HepG2 (cell line): Measurements from ENCODE around the gene CRB1. TPM values are rescaled to one million over a fixed set of nuclear protein-coding genes. Genes with fewer than 3 reads are reported as not detected.

ENCODE experiments used
- ATAC-seq: fragments of 200-7000 bp; cut with Tn5 transposase; 3 replicates; pipeline ENCODE4 v1.9.1; 2020; ENCODE audit warnings: mild to moderate bottlenecking, moderate library complexity
- BruUV-seq: library from RNA; stranded (reverse); fragments of 400-500 nt; replicated peaks from 2 replicates; lab custom pipeline; 2021; lab: Mats Ljungman, UMichigan
- CTCF ChIA-PET: fragments of 300-600 bp; formaldehyde crosslinking; extraction: SDS; loops from one replicate; lab custom pipeline; 2021; ENCODE audit warnings: low total read pairs, inconsistent platforms, low intra/inter-chr PET ratio; lab: Yijun Ruan, JAX
- POLR2A ChIA-PET: fragments of 350-600 bp; sonication (Branson Sonifier 250); formaldehyde crosslinking; loops from one replicate; lab custom pipeline; 2020; ENCODE audit warnings: antibody characterized with exemption, inconsistent platforms; lab: Yijun Ruan, JAX
- DNase-seq: peaks from one replicate; pipeline ENCODE4 v3.0.0-alpha.2; 2015; ENCODE audit warnings: low spot score
- FAIRE-seq: peaks from 3 replicates; lab custom pipeline; 2011; peaks lifted over from hg19 to GRCh38; lab: Jason Lieb, UNC
- H2AFZ ChIP-seq: one replicate; pipeline ENCODE4 v1.6.1; 2011; ENCODE audit warnings: low read length, inconsistent platforms
- H3K27ac ChIP-seq: fragments of 300-600 bp; 3 replicates; pipeline ENCODE4 v1.8.0; 2011; ENCODE audit warnings: mixed run types, mild to moderate bottlenecking, mixed read lengths, low read length, inconsistent platforms; ENCODE audit not compliant: insufficient read depth; ENCODE audit errors: extremely low read length
- H3K27me3 ChIP-seq, 2 experiments: fragments of 200-600 bp in 1 of 2; 2 replicates in 1 of 2; 3 replicates in 1 of 2; pipeline versions ENCODE4 v1.6.0 to v1.8.0; 2011; ENCODE audit warnings: low read length in 2 of 2, mild to moderate bottlenecking in 2 of 2, moderate library complexity in 2 of 2, inconsistent platforms in 1 of 2; ENCODE audit not compliant: insufficient read depth in 2 of 2, control insufficient read depth in 1 of 2
- H3K36me3 ChIP-seq, 2 experiments: fragments of 200-600 bp in 1 of 2; replicated peaks in 1 of 2; 2 replicates in 1 of 2; 3 replicates in 1 of 2; pipeline versions ENCODE4 v1.5.1 to v1.8.0; 2011; ENCODE audit warnings: low read length in 2 of 2, inconsistent platforms in 1 of 2; ENCODE audit not compliant: insufficient read depth in 2 of 2, control insufficient read depth in 1 of 2
- H3K4me1 ChIP-seq: 2 replicates; pipeline ENCODE4 v1.5.1; 2012; ENCODE audit warnings: low read length, inconsistent platforms; ENCODE audit not compliant: insufficient read depth
- H3K4me2 ChIP-seq: 2 replicates; pipeline ENCODE4 v1.6.0; 2011; ENCODE audit warnings: low read depth, low read length, inconsistent platforms
- H3K4me3 ChIP-seq, 3 experiments: fragments of 200-600 bp in 1 of 3; sonication (generic), shearing (Covaris generic) in 1 of 3; replicated peaks in 1 of 3; 2 replicates each; pipeline ENCODE4 v1.5.1; 2011 to 2016; ENCODE audit warnings: low read length in 3 of 3, inconsistent platforms in 2 of 3, low read depth in 2 of 3, mild to moderate bottlenecking in 2 of 3, control low read depth in 1 of 3, mixed read lengths in 1 of 3; ENCODE audit not compliant: insufficient read depth in 1 of 3
- H3K79me2 ChIP-seq: one replicate; pipeline ENCODE4 v1.6.1; 2011; ENCODE audit warnings: low read length, inconsistent platforms; ENCODE audit not compliant: insufficient read depth
- H3K9ac ChIP-seq: 2 replicates; pipeline ENCODE4 v1.6.0; 2011; ENCODE audit warnings: mild to moderate bottlenecking, low read depth, low read length, inconsistent platforms; ENCODE audit not compliant: insufficient read depth
- H3K9me3 ChIP-seq: 2 replicates; pipeline ENCODE4 v1.5.1; 2012; ENCODE audit warnings: mild to moderate bottlenecking, low read length
- H4K20me1 ChIP-seq: 2 replicates; pipeline ENCODE4 v1.6.0; 2011; ENCODE audit warnings: inconsistent platforms, mild to moderate bottlenecking, low read length, moderate library complexity; ENCODE audit not compliant: insufficient read depth
- AHR ChIP-seq: IDR thresholded peaks from 2 replicates; pipeline ENCODE4 v1.6.1; 2018; ENCODE audit warnings: missing genetic modification reagents, missing compliant biosample characterization
- ATF7-NPFF ChIP-seq: sonication (generic); formaldehyde crosslinking; IDR thresholded peaks from 2 replicates; pipeline ENCODE4 v1.8.1; 2023; ENCODE audit warnings: mild to moderate bottlenecking, low read depth, missing genetic modification reagents, moderate library complexity
- EEA1 ChIP-seq: sonication (generic); formaldehyde crosslinking; IDR thresholded peaks from 2 replicates; pipeline ENCODE4 v1.5.1; 2020; ENCODE audit warnings: mild to moderate bottlenecking, missing genetic modification reagents, borderline replicate concordance
- KMT2B ChIP-seq: IDR thresholded peaks from 2 replicates; pipeline ENCODE4 v1.6.1; 2016; ENCODE audit warnings: missing genetic modification reagents, missing compliant biosample characterization
- MTF1 ChIP-seq: sonication (generic); formaldehyde crosslinking; IDR thresholded peaks from 2 replicates; pipeline ENCODE4 v1.5.0; 2020; ENCODE audit warnings: missing genetic modification reagents
- MTF2 ChIP-seq: sonication (generic); formaldehyde crosslinking; IDR thresholded peaks from 2 replicates; pipeline ENCODE4 v1.5.0; 2020; ENCODE audit warnings: missing genetic modification reagents, borderline replicate concordance
- NKX3-1 ChIP-seq: sonication (generic); formaldehyde crosslinking; IDR thresholded peaks from 2 replicates; pipeline ENCODE4 v1.5.0; 2020; ENCODE audit warnings: missing genetic modification reagents
- REL ChIP-seq: sonication (generic); formaldehyde crosslinking; conservative IDR thresholded peaks from 2 replicates; pipeline ENCODE4 v1.8.0; 2022; ENCODE audit warnings: mild to moderate bottlenecking, missing genetic modification reagents, moderate library complexity
- RFX3 ChIP-seq: IDR thresholded peaks from 2 replicates; pipeline ENCODE4 v1.6.1; 2016; ENCODE audit warnings: missing biosample characterization, missing genetic modification reagents
- SIN3A ChIP-seq: IDR thresholded peaks from 2 replicates; pipeline ENCODE4 v1.6.1; 2011; ENCODE audit warnings: low read depth, mild to moderate bottlenecking, control low read depth, low read length, borderline replicate concordance
- SP1 ChIP-seq, 2 experiments: fragments of 450-650 bp in 1 of 2; sonication (generic) in 1 of 2; formaldehyde crosslinking in 1 of 2; IDR thresholded peaks; 2 replicates each; pipeline versions ENCODE4 v1.4.0 to v1.6.1; 2016 to 2020; ENCODE audit warnings: missing genetic modification reagents in 1 of 2
- TEAD3 ChIP-seq: optimal IDR thresholded peaks from 2 replicates; pipeline ENCODE3; 2016; ENCODE audit warnings: borderline replicate concordance
- TGIF2 ChIP-seq: IDR thresholded peaks from 2 replicates; pipeline ENCODE4 v1.6.1; 2016; ENCODE audit warnings: control low read depth, missing compliant biosample characterization
- ZBTB42 ChIP-seq: sonication (generic); formaldehyde crosslinking; IDR thresholded peaks from 2 replicates; pipeline ENCODE4 v1.5.0; 2020; ENCODE audit warnings: mild to moderate bottlenecking, missing genetic modification reagents
- ZNF274 ChIP-seq: sonication (generic); formaldehyde crosslinking; IDR thresholded peaks from 2 replicates; pipeline ENCODE4 v1.5.1; 2020; ENCODE audit warnings: mild to moderate bottlenecking, missing genetic modification reagents
- ZNF33A ChIP-seq: sonication (generic); formaldehyde crosslinking; IDR thresholded peaks from 2 replicates; pipeline ENCODE4 v1.5.1; 2020; ENCODE audit warnings: missing genetic modification reagents, mild to moderate bottlenecking, moderate library complexity, borderline replicate concordance
- ZSCAN31 ChIP-seq: sonication (generic); formaldehyde crosslinking; IDR thresholded peaks from 2 replicates; pipeline ENCODE4 v1.5.0; 2020; ENCODE audit warnings: low read depth, mild to moderate bottlenecking, missing genetic modification reagents
- WGBS: methylation state at CpG from one replicate; pipeline ENCODE4 v1.1.6; 2017; ENCODE audit warnings: low lambda C conversion rate; 5-methylcytosine and 5-hydroxymethylcytosine counted together
- in situ Hi-C: cut with HindIII; loops from 2 replicates; pipeline ENCODE4 v1.10.0; 2017; ENCODE audit warnings: low pct_unique_long_range_greater_than_20kb; ENCODE audit not compliant: extremely low pct_ligation_motif_present
- intact Hi-C: fragments of 100-400 bp; cut with micrococcal nuclease; formaldehyde crosslinking; loops from one replicate; pipeline ENCODE4 v1.10.0; 2022; ENCODE audit not compliant: unreplicated experiment
- polyA plus RNA-seq, 8 experiments: library from polyadenylated mRNA; depleted of rRNA in 3 of 8; stranded (reverse) in 7 of 8; unstranded in 1 of 8; fragments of >200 nt; fragmentation: Illumina TruSeq in 4 of 8; extraction: Trizol in 4 of 8; gene quantifications; 2 replicates each; pipeline versions ENCODE4 v1.2.1 to v1.2.3, GENCODE V29; 2011 to 2016; ENCODE audit warnings: low read depth in 4 of 8, missing spikeins in 1 of 8, mixed read lengths in 1 of 8; ENCODE audit not compliant: insufficient read depth in 1 of 8
- total RNA-seq, 5 experiments: library from RNA; depleted of rRNA; stranded (reverse); fragments of >200 nt; fragmentation: Illumina TruSeq; extraction: Trizol; gene quantifications; 2 replicates each; pipeline ENCODE4 v1.2.3, GENCODE V29; 2016; ENCODE audit warnings: low read depth in 1 of 5
- TF ChIP-seq, protein P1 (sequence below): sonication (generic); formaldehyde crosslinking; IDR thresholded peaks from 2 replicates; pipeline ENCODE4 v1.8.1; 2022; ENCODE audit warnings: mild to moderate bottlenecking, missing genetic modification reagents

CRB1 gene
- total and polyA plus RNA-seq, 2 of the 13 experiments (the other 11 are each of a cell fraction or from before 2014, with no cell fraction given), result 0.01 TPM; not detected in 1

- Histone ChIP-seq H3K9me3 (no peaks in the 10 kb centered on the region), H3K4me1 (no peaks in the 10 kb centered on the region)
- intact Hi-C loops, result no loop called here
- WGBS, result 2% methylated on average over 4 of the region's 4 CpGs
- TF ChIP-seq SP1 (IDR thresholded peaks at IDR 0.05) (no peak), SP1 (CRISPR knock-in tag; IDR thresholded peaks at IDR 0.05) (no peak), KMT2B (CRISPR knock-in tag) (no peak)
- TF ChIP-seq, protein P1, sequence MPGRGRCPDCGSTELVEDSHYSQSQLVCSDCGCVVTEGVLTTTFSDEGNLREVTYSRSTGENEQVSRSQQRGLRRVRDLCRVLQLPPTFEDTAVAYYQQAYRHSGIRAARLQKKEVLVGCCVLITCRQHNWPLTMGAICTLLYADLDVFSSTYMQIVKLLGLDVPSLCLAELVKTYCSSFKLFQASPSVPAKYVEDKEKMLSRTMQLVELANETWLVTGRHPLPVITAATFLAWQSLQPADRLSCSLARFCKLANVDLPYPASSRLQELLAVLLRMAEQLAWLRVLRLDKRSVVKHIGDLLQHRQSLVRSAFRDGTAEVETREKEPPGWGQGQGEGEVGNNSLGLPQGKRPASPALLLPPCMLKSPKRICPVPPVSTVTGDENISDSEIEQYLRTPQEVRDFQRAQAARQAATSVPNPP (CRISPR knock-in tag), result no peak
- TF ChIP-seq, all 625 proteins: peak for 0
- H4K20me1 ChIP-seq, result no peaks in the 10 kb centered on the region
- BruUV-seq, result no TSS peak
- no peaks in the 10 kb centered on the region for H3K36me3 ChIP-seq
- ATAC-seq (no peak), DNase-seq (no peak), FAIRE-seq (no peak)
- H3K9ac ChIP-seq, result no peak overlapping the region
- no peaks in the 10 kb centered on the region for H3K27me3 ChIP-seq
- ChIA-PET CTCF (no interaction called here), POLR2A (no interaction called here)
- H3K4me2 ChIP-seq, result no peak overlapping the region
- no peak overlapping the region for H3K4me3 ChIP-seq
- no peak overlapping the region for H2AFZ ChIP-seq
- in situ Hi-C loops, result no loop called here
- no peak overlapping the region for H3K27ac ChIP-seq
- H3K79me2 ChIP-seq, result no peaks in the 10 kb centered on the region
These were observed 171.7 kb downstream of the CRB1 start for GRCh38 chr1:197439708-197440280.

- intact Hi-C loops, result no loop called here
- TF ChIP-seq ATF7-NPFF (CRISPR knock-in tag), result no peak
- TF ChIP-seq REL (CRISPR knock-in tag), result no peak
- TF ChIP-seq TGIF2 (CRISPR knock-in tag), result no peak
- no peak for TF ChIP-seq MTF1 (CRISPR knock-in tag)
- TF ChIP-seq SIN3A, result no peak
- TF ChIP-seq AHR (CRISPR knock-in tag), result no peak
- no peak for TF ChIP-seq MTF2 (CRISPR knock-in tag)
- no peak for TF ChIP-seq TEAD3
- no peak for TF ChIP-seq ZSCAN31 (CRISPR knock-in tag)
- no peak for TF ChIP-seq ZNF274 (CRISPR knock-in tag)
- no peak for TF ChIP-seq ZNF33A (CRISPR knock-in tag)
- TF ChIP-seq RFX3 (CRISPR knock-in tag), result no peak
- TF ChIP-seq EEA1 (CRISPR knock-in tag), result no peak
- no peak for TF ChIP-seq NKX3-1
- TF ChIP-seq ZBTB42, result no peak
- Histone ChIP-seq H3K9me3 (no peaks in the 10 kb centered on the region), H4K20me1 (no peaks in the 10 kb centered on the region), H3K27ac (no peak overlapping the region), H3K36me3 (no peaks in the 10 kb centered on the region), H3K4me3 (no peak overlapping the region), H3K9ac (no peak overlapping the region), H2AFZ (no peak overlapping the region), H3K79me2 (no peaks in the 10 kb centered on the region), H3K27me3 (no peaks in the 10 kb centered on the region), H3K4me2 (no peak overlapping the region), H3K4me1 (no peaks in the 10 kb centered on the region)
- CTCF ChIA-PET, result no interaction called here
- DNase-seq (no peak), FAIRE-seq (no peak), ATAC-seq (no peak)
- WGBS, result 0% methylated on average over 2 of the region's 2 CpGs
- no TSS peak for BruUV-seq
- POLR2A ChIA-PET, result no interaction called here
- in situ Hi-C loops, result no loop called here
These were observed 172.7 kb downstream of the CRB1 start for GRCh38 chr1:197440715-197441114.
